Kidney epithelial cell (primary cell): ENCODE results near the gene GARNL3. TPM values are rescaled to one million over a fixed set of nuclear protein-coding genes. Genes with fewer than 3 reads are reported as not detected.

Source experiments
- DNase-seq: peaks from one replicate; pipeline ENCODE4 v3.0.0-alpha.2; 2010; ENCODE audit warnings: low read depth
- H3K27me3 ChIP-seq: 2 replicates; pipeline ENCODE4 v1.6.0; 2011; ENCODE audit warnings: low read length; ENCODE audit not compliant: control insufficient read depth, insufficient read depth
- H3K36me3 ChIP-seq: 2 replicates; pipeline ENCODE4 v1.5.1; 2011; ENCODE audit warnings: low read length; ENCODE audit not compliant: control insufficient read depth, insufficient read depth
- H3K4me3 ChIP-seq: 2 replicates; pipeline ENCODE4 v1.5.1; 2011; ENCODE audit warnings: low read depth, mild to moderate bottlenecking, control low read depth, low read length
- CTCF ChIP-seq: IDR thresholded peaks from 2 replicates; pipeline ENCODE4 v1.5.1; 2011; ENCODE audit warnings: mild to moderate bottlenecking, moderate library complexity, low read length, control low read depth, inconsistent platforms; ENCODE audit not compliant: insufficient read depth, poor library complexity, severe bottlenecking
- total RNA-seq: library from RNA; depleted of rRNA; stranded (reverse); fragments of >200 nt; gene quantifications from 2 replicates; pipeline ENCODE4 v1.2.3, GENCODE V29; 2015

GARNL3 gene
- total RNA-seq, 1 donor from 2014 or later = 5.3 TPM

DNA sequence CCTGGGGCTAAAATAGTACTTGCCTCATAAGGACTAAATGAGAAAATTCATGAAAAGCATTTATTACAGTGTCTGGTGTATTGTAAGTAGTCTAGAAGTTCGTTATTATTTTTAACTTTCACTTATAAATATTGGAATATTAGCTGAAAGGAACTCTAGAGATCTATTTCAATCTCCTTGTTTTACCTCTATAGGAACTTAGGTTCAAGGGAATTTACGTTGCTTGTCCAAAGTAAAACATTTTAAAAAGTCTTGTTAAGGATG is 55.5 kb downstream of the GARNL3 start:
- DNase-seq = no peak
- H3K27me3 ChIP-seq = no peaks in the 10 kb centered on the region
- TF ChIP-seq CTCF = no peak
- no peaks in the 10 kb centered on the region for H3K36me3 ChIP-seq
- H3K4me3 ChIP-seq = no peak overlapping the region

DNA sequence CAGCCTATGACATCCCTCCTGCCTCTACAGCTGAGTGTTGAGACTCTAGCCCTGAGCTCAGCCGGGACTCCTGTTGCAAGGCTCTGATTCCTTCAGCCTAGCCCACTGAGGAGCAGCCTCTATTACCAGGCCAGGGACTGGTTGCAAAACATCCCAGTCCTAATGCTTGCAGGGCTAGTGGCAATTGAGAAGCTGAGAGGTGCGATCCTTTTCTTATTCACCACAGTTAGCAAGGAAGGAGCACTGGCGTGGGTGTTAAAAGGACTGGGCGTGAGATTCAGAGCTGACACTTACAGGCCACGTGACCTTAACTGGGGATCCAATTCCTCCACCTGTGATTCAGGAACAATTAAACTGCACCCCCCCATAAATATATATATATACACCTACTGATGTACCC is 58.8 kb downstream of the GARNL3 start:
- Histone ChIP-seq H3K27me3 (no peaks in the 10 kb centered on the region), H3K36me3 (no peaks in the 10 kb centered on the region), H3K4me3 (no peak overlapping the region)
- TF ChIP-seq CTCF = no peak
- no peak for DNase-seq

- H3K36me3 ChIP-seq = no peaks in the 10 kb centered on the region
- no peak overlapping the region for H3K4me3 ChIP-seq
- H3K27me3 ChIP-seq = no peaks in the 10 kb centered on the region
- no peak for DNase-seq
- TF ChIP-seq CTCF = no peak
Observed at GRCh38 chr9:127330501-127330900, 65.9 kb downstream of the GARNL3 start.

GRCh38 chr9:127333221-127334064 is 68.9 kb downstream of the GARNL3 start:
- Histone ChIP-seq H3K4me3 (no peak overlapping the region), H3K36me3 (no peaks in the 10 kb centered on the region), H3K27me3 (no peaks in the 10 kb centered on the region)
- DNase-seq = no peak
- TF ChIP-seq CTCF = no peak

DNA sequence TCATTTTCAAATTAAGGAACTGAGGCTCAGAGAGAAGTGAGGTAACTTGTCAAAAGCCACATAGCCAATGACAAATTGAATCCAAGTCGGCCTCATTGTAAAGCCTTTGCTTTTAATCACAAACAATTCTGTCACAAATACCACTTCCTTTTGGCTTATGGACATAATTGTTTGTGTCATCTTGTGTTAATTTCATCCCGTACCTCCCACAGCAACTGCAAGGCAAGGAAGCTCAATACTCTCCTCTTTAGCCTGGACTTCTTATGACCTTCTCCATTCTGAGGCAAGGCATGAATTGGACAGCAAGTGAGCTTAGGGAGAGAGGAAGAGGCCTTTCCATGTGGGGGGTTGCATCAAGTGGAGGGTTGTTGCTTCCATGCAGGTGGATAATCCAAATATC is 70.2 kb downstream of the GARNL3 start:
- H3K27me3 ChIP-seq = no peaks in the 10 kb centered on the region
- DNase-seq = no peak
- H3K4me3 ChIP-seq = no peak overlapping the region
- H3K36me3 ChIP-seq = no peaks in the 10 kb centered on the region
- no peak for TF ChIP-seq CTCF

DNA sequence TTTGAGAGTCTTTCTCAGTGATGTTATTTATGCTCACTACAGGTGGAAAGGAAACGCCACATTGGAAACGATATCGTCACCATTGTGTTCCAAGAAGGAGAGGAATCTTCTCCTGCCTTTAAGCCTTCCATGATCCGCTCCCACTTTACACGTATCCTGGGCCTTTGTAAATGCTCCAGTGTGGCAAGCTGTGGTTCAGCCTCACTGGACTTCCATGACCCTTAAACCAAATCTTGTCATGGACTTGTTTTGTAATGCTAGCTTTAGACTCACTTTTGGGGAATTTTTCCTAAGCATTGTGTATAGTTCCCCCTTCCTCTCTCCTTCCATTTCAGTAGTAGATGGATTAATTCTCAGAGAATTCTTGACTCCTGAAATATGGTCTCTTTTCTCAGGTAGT is 71.5 kb downstream of the GARNL3 start:
- no peaks in the 10 kb centered on the region for H3K27me3 ChIP-seq
- no peak for TF ChIP-seq CTCF
- H3K36me3 ChIP-seq = no peaks in the 10 kb centered on the region
- no peak for DNase-seq
- no peak overlapping the region for H3K4me3 ChIP-seq
